ENCODE data around the gene PLCB2. TPM values are rescaled to one million over a fixed set of nuclear protein-coding genes. Genes with fewer than 3 reads are reported as not detected.

Gene PLCB2
- total and polyA plus RNA-seq, 9 of the 15 experiments (the other 6 are each of a cell fraction or from before 2014, with no cell fraction given), result 0.37 to 12.3 (median 8.0) TPM

- peak; percentile 54; the same call in 1 of the 2 replicates for TF ChIP-seq SOX6 (IDR thresholded peaks at IDR 0.05)
- peak in 1 of 2 experiments; percentile 70; a peak in 1 of 4 replicates for TF ChIP-seq FOXA3 (CRISPR knock-in tag; conservative IDR thresholded peaks at IDR 0.05 in 1 of 2, IDR thresholded peaks at IDR 0.05 in 1 of 2)
- TF ChIP-seq MLLT1 (IDR thresholded peaks at IDR 0.05), result peak in 1 of 2 experiments; percentile 56; a peak in 1 of 4 replicates
- TF ChIP-seq MTA1 (IDR thresholded peaks at IDR 0.05; ENCODE audit: borderline replicate concordance), result 0 out of 2 replicates have a peak, but pooled peaks have one; percentile 21
- no peak for TF ChIP-seq HMGN3 (IDR thresholded peaks at IDR 0.05; ENCODE audit: borderline replicate concordance, extremely low read depth, insufficient read length, low read depth, low read length)
- TF ChIP-seq HMBOX1 (IDR thresholded peaks at IDR 0.05), result 0 out of 2 replicates have a peak, but pooled peaks have one; percentile 51
- no peak for TF ChIP-seq PREB (CRISPR knock-in tag; IDR thresholded peaks at IDR 0.05)
- no peak for TF ChIP-seq STAT5A (IDR thresholded peaks at IDR 0.05; ENCODE audit: borderline replicate concordance, low read length)
- no peak for TF ChIP-seq KLF6 (CRISPR knock-in tag; IDR thresholded peaks at IDR 0.05; ENCODE audit: borderline replicate concordance)
- TF ChIP-seq ID3 (CRISPR knock-in tag; IDR thresholded peaks at IDR 0.05), result no peak
- TF ChIP-seq ID3 (tag; IDR thresholded peaks at IDR 0.05), result 0 out of 2 replicates have a peak, but pooled peaks have one; percentile 35
- TF ChIP-seq CBFB (CRISPR knock-in tag; IDR thresholded peaks at IDR 0.05), result 0 out of 2 replicates have a peak, but pooled peaks have one; percentile 16
- TF ChIP-seq ESRRA (IDR thresholded peaks at IDR 0.05; ENCODE audit: borderline replicate concordance, low read depth), result peak; percentile 80; the same call in 1 of the 2 replicates
- peak; percentile 90 for TF ChIP-seq CTBP1 (IDR thresholded peaks at IDR 0.05; ENCODE audit: borderline replicate concordance)
- TF ChIP-seq YY1 (IDR thresholded peaks at IDR 0.05; ENCODE audit: borderline replicate concordance in 1 of 3, control insufficient read depth in 1 of 3, extremely low read depth in 1 of 3, insufficient read depth in 3 of 3, insufficient read length in 1 of 3, insufficient replicate concordance in 2 of 3, low read depth in 1 of 3, low read length in 2 of 3), result peak in 1 of 3 experiments; percentile 30
- TF ChIP-seq RCOR1 (IDR thresholded peaks at IDR 0.05; ENCODE audit: borderline replicate concordance in 1 of 2, low read depth in 2 of 2, low read length in 2 of 2), result peak in 1 of 2 experiments; percentile 66; a peak in 1 of 4 replicates
- peak; percentile 66 for TF ChIP-seq GATA2 (CRISPR knock-in tag; IDR thresholded peaks at IDR 0.05)
- peak; percentile 22; the same call in 1 of the 2 replicates for TF ChIP-seq ARID1B (IDR thresholded peaks at IDR 0.05)
Measured at GRCh38 chr15:40249477-40250303, 58.0 kb downstream of the PLCB2 start (continued).
